Measurements from ENCODE around the gene UTP25.

The UTP25 gene

DNA sequence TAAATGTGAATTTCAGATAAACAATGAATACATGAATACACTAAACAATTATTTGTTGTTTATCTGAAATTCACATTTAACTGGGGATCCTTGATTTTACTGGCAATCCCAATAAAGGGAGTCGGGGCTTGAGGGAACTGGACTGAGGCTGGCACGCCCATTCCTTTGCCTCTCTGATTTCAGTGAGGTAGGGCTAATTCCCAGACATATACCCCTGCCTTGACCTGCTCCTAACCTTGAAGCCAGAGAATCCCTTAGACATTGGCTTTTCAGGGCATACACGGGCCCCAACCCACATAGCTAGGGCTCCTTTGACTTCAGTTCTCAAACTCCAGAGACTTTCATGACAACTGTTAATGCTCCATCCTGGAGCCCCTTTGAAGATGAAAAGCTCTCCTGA is 10.8 kb upstream of the UTP25 start:
- H3K4me3 ChIP-seq (ENCODE audit: low read length) = no peak overlapping the region
- TF ChIP-seq, protein P1, sequence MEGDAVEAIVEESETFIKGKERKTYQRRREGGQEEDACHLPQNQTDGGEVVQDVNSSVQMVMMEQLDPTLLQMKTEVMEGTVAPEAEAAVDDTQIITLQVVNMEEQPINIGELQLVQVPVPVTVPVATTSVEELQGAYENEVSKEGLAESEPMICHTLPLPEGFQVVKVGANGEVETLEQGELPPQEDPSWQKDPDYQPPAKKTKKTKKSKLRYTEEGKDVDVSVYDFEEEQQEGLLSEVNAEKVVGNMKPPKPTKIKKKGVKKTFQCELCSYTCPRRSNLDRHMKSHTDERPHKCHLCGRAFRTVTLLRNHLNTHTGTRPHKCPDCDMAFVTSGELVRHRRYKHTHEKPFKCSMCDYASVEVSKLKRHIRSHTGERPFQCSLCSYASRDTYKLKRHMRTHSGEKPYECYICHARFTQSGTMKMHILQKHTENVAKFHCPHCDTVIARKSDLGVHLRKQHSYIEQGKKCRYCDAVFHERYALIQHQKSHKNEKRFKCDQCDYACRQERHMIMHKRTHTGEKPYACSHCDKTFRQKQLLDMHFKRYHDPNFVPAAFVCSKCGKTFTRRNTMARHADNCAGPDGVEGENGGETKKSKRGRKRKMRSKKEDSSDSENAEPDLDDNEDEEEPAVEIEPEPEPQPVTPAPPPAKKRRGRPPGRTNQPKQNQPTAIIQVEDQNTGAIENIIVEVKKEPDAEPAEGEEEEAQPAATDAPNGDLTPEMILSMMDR (conservative IDR thresholded peaks at IDR 0.05; ENCODE audit: low read length) = no peak
- no peak for DNase-seq (ENCODE audit: low read depth)

DNA sequence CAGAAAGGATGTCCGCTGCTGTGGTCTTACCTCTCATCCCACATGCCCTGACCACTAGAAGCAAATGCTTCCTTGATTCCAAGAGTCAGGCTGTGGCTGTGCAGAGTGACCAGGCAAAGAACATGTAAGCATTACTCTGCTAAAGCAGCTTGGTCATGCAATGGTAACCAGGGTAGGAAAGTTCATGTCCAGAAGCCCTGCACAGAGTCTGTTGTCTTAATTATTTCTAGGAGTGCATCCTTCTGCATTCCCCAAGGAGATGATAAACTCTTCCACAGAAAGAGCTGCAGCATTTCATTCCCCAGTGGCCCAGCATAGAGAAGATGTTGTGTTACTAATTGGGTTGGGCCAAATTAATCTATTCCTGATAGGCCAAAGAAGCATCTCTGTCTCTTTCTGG is 10.1 kb upstream of the UTP25 start:
- no peak for DNase-seq (ENCODE audit: low read depth)
- TF ChIP-seq, protein P1 (conservative IDR thresholded peaks at IDR 0.05; ENCODE audit: low read length) = no peak
- H3K4me3 ChIP-seq (ENCODE audit: low read length) = no peak overlapping the region

DNA sequence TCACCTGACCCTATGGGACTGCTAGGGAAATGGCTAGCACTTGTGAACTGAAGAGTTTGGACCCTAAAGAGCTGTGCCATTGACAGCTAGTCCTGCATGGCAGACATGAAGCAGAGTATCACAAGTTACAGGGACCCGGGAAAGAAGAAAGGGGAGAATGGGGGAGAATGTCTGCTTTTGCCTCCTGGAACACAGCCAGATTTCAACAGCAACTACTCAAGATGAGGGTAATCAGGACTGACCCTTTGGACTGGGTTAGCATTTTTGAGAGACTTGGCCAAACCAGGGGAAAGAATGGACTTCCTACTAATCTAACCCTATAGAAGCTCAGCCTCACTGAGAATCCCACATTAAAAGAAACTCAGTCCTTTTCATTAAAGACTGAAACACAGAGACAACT is 8.7 kb upstream of the UTP25 start:
- TF ChIP-seq, protein P1 (conservative IDR thresholded peaks at IDR 0.05; ENCODE audit: low read length) = no peak
- H3K4me3 ChIP-seq (ENCODE audit: low read length) = no peak overlapping the region
- DNase-seq (ENCODE audit: low read depth) = no peak

DNA sequence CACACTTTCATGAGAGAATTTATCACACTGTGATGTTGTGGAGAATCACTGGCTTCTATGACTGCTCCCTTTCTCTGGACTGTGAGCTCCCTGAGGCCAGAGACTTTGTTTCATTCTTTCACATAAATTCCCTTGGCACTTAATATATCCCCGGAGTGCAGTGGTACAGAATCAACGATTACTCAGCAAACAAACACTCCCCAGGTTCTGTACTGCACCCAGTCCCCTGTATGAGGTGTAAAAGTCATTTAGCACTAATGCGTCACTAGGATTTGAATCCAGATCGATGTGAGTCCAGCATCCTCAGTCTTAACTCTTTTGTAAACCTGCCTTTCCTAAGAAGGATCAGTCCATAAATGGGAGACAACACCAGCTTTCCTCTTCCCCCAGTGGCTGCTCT is 6.8 kb upstream of the UTP25 start:
- no peak for DNase-seq (ENCODE audit: low read depth)
- TF ChIP-seq, protein P1 (conservative IDR thresholded peaks at IDR 0.05; ENCODE audit: low read length) = no peak
- no peak overlapping the region for H3K4me3 ChIP-seq (ENCODE audit: low read length)

DNA sequence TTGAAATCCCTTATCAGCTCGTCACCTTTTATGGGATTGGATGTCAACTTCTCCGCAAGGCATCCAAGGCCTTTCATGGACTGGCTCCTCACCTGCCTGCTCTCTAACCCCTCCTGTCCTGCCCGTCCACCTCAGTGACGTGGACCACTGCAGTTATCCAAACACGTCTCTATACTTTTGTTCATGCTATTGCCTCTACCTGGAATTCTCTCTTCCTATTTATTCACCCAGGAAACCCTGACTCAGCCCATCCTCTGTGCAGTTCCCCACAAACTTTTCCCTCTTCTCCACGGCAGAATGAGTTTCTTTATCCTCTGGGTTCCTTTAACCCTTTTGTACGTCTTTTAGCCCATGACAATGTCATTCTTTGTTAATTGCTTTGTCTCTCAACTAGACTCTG is 5.1 kb upstream of the UTP25 start:
- TF ChIP-seq, protein P1 (conservative IDR thresholded peaks at IDR 0.05; ENCODE audit: low read length) = no peak
- DNase-seq (ENCODE audit: low read depth) = no peak
- H3K4me3 ChIP-seq (ENCODE audit: low read length) = no peak overlapping the region

DNA sequence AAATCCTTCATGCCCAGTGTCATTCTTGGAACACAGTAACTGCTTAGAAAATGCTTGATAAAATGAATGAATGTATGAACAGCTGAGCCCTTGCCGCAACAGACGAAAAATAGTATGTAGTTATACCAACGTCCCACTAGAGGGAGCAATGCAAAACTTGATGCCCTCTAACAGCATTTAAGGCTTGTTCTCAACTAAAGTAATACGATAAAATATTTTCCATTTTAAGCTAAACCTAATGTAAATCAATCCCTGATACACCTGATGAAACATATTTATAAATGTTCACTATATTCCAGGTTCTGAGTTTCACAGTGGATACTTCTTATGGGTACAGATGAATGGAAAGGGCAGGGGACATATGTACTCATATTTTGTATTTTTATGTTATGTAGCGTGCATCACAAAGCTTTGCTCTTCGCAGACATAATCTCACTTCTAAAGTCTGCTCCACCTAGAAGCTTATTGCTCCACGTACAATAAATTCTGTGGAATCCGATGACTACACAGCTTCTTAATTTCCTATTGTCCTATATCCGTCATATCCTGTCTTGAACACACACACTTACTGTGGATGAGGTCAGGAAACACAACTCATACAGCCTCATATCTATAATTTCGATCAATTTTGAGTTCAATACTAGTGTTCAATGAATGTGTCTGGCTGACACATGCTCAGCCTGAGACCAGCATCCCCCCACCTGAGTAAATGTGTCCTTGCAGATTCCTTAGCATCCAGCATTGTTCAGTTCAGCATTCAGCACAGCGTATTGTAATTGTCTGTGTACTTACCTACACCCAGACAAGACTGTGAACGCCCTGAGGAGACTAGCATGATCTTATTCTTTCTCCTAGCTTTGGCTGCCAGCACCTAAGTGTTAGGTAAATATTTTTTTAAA is 4.4 kb upstream of the UTP25 start:
- TF ChIP-seq, protein P1 (conservative IDR thresholded peaks at IDR 0.05; ENCODE audit: low read length) = peak; percentile 85
- H3K4me3 ChIP-seq (ENCODE audit: low read length) = peak overlapping the region; percentile 3; the same call in 1 of the 2 replicates
- DNase-seq (ENCODE audit: low read depth) = peak; percentile 73
